ENCODE results near the gene CARNS1.

CARNS1 gene

GRCh38 chr11:67376873-67377808, 38.3 kb upstream of the CARNS1 start:
- Histone ChIP-seq H3K27me3 (ENCODE audit: insufficient read depth, poor library complexity, severe bottlenecking) (no peaks in the 10 kb centered on the region), H3K27ac (replicated peaks) (no peak overlapping the region), H3K4me3 (replicated peaks; ENCODE audit: insufficient read depth, low read length) (no peak overlapping the region)
- no peak for TF ChIP-seq SPI1 (IDR thresholded peaks at IDR 0.05; ENCODE audit: borderline replicate concordance, low read depth)
- no peak for DNase-seq (ENCODE audit: low read depth in 1 of 2, low spot score in 1 of 2)

GRCh38 chr11:67378544-67378943, 36.9 kb upstream of the CARNS1 start:
- Histone ChIP-seq H3K27ac (replicated peaks) (peak overlapping the region; percentile 26; the same call in 1 of the 2 replicates), H3K27me3 (ENCODE audit: insufficient read depth, poor library complexity, severe bottlenecking) (no peaks in the 10 kb centered on the region), H3K4me3 (replicated peaks; ENCODE audit: insufficient read depth, low read length) (no peak overlapping the region)
- DNase-seq (ENCODE audit: low read depth in 1 of 2, low spot score in 1 of 2), result no peak
- TF ChIP-seq CTCF (IDR thresholded peaks at IDR 0.05; ENCODE audit: insufficient read depth, low read length), result no peak
- TF ChIP-seq POLR2AphosphoS5 (IDR thresholded peaks at IDR 0.05; ENCODE audit: low read depth), result no peak
- no peak for TF ChIP-seq SPI1 (IDR thresholded peaks at IDR 0.05; ENCODE audit: borderline replicate concordance, low read depth)
- TF ChIP-seq, protein P1, sequence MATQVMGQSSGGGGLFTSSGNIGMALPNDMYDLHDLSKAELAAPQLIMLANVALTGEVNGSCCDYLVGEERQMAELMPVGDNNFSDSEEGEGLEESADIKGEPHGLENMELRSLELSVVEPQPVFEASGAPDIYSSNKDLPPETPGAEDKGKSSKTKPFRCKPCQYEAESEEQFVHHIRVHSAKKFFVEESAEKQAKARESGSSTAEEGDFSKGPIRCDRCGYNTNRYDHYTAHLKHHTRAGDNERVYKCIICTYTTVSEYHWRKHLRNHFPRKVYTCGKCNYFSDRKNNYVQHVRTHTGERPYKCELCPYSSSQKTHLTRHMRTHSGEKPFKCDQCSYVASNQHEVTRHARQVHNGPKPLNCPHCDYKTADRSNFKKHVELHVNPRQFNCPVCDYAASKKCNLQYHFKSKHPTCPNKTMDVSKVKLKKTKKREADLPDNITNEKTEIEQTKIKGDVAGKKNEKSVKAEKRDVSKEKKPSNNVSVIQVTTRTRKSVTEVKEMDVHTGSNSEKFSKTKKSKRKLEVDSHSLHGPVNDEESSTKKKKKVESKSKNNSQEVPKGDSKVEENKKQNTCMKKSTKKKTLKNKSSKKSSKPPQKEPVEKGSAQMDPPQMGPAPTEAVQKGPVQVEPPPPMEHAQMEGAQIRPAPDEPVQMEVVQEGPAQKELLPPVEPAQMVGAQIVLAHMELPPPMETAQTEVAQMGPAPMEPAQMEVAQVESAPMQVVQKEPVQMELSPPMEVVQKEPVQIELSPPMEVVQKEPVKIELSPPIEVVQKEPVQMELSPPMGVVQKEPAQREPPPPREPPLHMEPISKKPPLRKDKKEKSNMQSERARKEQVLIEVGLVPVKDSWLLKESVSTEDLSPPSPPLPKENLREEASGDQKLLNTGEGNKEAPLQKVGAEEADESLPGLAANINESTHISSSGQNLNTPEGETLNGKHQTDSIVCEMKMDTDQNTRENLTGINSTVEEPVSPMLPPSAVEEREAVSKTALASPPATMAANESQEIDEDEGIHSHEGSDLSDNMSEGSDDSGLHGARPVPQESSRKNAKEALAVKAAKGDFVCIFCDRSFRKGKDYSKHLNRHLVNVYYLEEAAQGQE (IDR thresholded peaks at IDR 0.05; ENCODE audit: insufficient replicate concordance, low read depth), result no peak
- no peak for TF ChIP-seq GABPA (IDR thresholded peaks at IDR 0.05; ENCODE audit: low read depth)

GRCh38 chr11:67379061-67380058, 36.1 kb upstream of the CARNS1 start:
- DNase-seq (ENCODE audit: low read depth in 1 of 2, low spot score in 1 of 2), result peak in 1 of 2 experiments; percentile 28
- Histone ChIP-seq H3K27me3 (ENCODE audit: insufficient read depth, poor library complexity, severe bottlenecking) (no peaks in the 10 kb centered on the region), H3K27ac (replicated peaks) (peak overlapping the region; percentile 26), H3K4me3 (replicated peaks; ENCODE audit: insufficient read depth, low read length) (no peak overlapping the region)
- TF ChIP-seq SPI1 (IDR thresholded peaks at IDR 0.05; ENCODE audit: borderline replicate concordance, low read depth) (no peak), CTCF (IDR thresholded peaks at IDR 0.05; ENCODE audit: insufficient read depth, low read length) (no peak), GABPA (IDR thresholded peaks at IDR 0.05; ENCODE audit: low read depth) (no peak)

- Histone ChIP-seq H3K27ac (replicated peaks) (peak overlapping the region; percentile 84), H3K4me3 (replicated peaks; ENCODE audit: insufficient read depth, low read length) (no peak overlapping the region), H3K27me3 (ENCODE audit: insufficient read depth, poor library complexity, severe bottlenecking) (no peaks in the 10 kb centered on the region)
- peak in 1 of 2 experiments; percentile 60 for DNase-seq (ENCODE audit: low read depth in 1 of 2, low spot score in 1 of 2)
- peak; percentile 38; the same call in 1 of the 2 replicates for TF ChIP-seq GABPA (IDR thresholded peaks at IDR 0.05; ENCODE audit: low read depth)
- peak; percentile 77 for TF ChIP-seq POLR2AphosphoS5 (IDR thresholded peaks at IDR 0.05; ENCODE audit: low read depth)
- TF ChIP-seq, protein P1 (IDR thresholded peaks at IDR 0.05; ENCODE audit: insufficient replicate concordance, low read depth), result peak; percentile 50
- no peak for TF ChIP-seq CTCF (IDR thresholded peaks at IDR 0.05; ENCODE audit: insufficient read depth, low read length)
- TF ChIP-seq SPI1 (IDR thresholded peaks at IDR 0.05; ENCODE audit: borderline replicate concordance, low read depth), result no peak
Measured at GRCh38 chr11:67381244-67381972, 34.1 kb upstream of the CARNS1 start.

Measured in HL-60 (cell line).